ENCODE data around the gene RICTOR. TPM values are rescaled to one million over a fixed set of nuclear protein-coding genes. Genes with fewer than 3 reads are reported as not detected.
A peak's percentile ranks its signal among the peaks of the same experiment; 100 is the strongest.

The RICTOR gene
- polyA plus RNA-seq, 4 donors, result 20.9 to 28.0 (median 25.3) TPM

DNA sequence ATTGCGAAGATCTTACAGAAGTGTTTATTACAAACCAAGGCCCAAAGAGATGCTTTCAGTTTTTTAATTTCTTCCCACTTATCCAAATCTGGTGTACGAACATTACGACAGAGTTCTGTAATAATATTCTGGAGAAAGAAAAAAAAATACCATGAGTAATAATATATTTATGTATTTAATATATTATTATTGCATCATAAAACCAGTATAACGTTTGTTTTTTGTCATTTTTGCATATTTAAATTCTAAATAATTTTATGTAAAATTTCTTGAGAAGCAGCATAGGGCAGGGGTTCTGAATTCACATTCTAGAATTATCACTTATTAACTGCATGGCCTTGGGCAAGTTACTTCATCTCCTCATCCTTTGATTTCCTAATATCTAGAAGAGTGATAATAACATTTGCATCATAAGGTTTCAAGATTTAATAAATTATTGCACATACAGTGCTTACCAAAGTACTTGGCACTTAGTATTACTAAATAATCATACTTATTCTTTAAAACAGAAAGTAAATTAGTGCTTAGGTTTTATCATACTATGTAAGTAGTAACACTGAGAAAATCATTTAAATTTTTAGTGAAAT lies 120.7 kb downstream of the RICTOR start:
- DNase-seq (ENCODE audit: low read depth in 4 of 4, low spot score in 3 of 4), result no peak

DNA sequence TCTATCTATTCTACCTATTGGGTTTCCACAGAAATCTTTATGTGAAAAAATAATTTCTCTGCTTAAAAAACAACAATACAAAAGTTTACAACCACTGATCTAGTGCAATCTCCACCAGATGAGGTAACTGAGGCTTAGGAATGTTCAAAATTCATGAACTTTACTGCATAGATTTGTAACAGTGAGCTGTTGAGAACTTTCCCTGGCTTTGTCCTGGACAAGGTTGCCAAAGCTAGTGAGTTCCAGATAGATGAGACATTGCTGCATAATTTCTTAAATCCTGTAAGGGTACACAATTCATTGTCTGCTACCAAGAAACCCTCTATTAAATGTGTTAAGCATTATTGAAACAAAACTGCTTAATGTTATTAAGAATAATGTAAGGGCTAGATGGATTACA lies 125.7 kb downstream of the RICTOR start:
- no peak for DNase-seq (ENCODE audit: low read depth in 4 of 4, low spot score in 3 of 4)

DNA sequence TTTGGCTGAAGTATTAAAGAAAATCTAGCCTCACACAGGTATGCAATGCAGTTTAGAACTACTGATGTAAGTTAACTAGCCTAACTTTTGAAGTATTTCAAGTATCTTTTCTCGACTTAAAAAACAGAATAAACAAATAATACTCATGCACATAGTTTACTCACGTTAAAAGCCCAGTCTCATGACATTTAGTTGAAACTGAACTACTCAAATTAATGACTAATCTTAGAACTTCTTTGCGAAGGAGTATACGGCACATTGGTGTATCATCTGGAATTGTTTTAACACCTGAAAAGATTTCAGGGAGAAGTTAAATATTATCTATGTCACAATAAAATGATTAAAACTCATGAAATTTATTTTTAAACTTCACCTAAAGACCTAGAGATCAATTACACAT lies 129.9 kb downstream of the RICTOR start:
- no peak for DNase-seq (ENCODE audit: low read depth in 4 of 4, low spot score in 3 of 4)

DNA sequence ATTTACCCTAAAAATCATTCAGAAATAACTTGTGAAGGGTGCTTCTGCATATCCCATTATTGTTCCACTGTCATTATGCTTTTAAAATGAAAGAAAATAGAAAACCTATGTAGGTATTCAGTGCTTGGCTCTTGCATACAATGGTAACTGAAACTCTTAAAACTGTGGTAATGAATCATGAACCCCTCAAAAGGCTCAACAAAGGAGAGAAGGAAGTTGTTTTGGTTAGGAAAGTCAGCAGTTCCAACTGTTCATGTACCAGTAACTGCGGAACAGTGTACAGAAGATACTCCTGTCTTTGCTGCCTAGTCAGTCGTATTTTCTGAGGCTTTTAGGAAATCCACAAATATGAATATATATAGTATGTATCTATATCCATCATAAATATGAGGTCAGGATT lies 132.3 kb downstream of the RICTOR start:
- no peak for DNase-seq (ENCODE audit: low read depth in 4 of 4, low spot score in 3 of 4)

GRCh38 chr5:38940230-38940858 lies 133.9 kb downstream of the RICTOR start:
- no peak for DNase-seq (ENCODE audit: low read depth in 4 of 4, low spot score in 3 of 4)

- DNase-seq (ENCODE audit: low read depth in 4 of 4, low spot score in 3 of 4), result no peak
Observed at GRCh38 chr5:38938973-38939372, 135.2 kb downstream of the RICTOR start.

DNA sequence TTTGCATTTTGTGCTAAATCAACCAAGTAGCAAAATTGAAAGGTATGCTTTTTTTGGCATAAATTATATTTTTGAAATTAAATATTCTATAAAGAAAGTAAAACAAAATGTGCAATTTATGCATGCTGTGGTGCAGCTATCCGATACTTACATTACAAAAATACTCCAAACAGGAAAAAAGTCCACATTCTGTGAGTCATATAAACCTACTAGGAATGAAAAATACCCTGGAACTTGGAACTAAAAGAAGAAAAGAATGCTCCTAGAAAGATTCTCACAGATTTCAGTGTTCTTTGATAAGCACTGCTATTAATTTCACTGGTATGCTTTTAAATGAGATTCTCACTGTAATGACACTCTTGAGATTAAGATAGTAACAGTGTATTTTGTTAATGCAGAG lies 135.8 kb downstream of the RICTOR start:
- DNase-seq (ENCODE audit: low read depth in 4 of 4, low spot score in 3 of 4), result no peak

DNA sequence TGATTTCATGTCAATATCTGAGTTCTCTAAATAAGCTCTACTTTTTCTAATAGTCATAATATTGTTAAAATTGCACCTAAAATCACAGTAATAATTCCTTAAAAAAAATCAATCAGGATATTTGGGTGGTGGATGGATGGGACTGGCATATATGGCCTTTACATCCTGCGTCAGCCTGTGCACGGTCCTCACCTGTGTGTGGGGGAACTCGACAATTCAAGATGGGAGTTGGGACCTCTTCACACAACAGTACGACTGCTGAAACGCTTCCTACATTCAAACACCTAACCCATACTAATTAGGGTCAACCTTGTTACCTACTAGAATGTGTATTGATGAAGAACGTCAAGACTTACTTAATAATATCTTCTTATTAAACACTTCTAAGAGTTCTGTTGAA lies 137.9 kb downstream of the RICTOR start:
- DNase-seq (ENCODE audit: low read depth in 4 of 4, low spot score in 3 of 4), result no peak

DNA sequence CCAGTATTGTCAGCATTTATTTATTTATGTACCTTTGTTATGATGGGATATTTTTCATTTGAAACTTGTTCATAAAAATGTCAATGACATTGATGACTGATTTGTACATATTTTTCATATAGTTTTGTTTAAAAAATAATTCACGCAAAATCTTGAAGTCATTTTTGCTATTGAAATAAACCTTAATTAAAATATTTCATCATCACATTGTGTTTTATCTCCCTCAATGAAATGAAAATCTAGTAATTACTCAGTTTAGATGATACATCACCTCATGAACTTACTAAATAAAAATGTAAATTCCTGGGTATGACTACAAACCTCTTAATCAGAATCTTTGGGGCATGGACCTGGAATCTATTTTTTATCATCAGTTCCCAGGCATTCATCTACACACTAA lies 138.8 kb downstream of the RICTOR start:
- DNase-seq (ENCODE audit: low read depth in 4 of 4, low spot score in 3 of 4), result no peak

DNA sequence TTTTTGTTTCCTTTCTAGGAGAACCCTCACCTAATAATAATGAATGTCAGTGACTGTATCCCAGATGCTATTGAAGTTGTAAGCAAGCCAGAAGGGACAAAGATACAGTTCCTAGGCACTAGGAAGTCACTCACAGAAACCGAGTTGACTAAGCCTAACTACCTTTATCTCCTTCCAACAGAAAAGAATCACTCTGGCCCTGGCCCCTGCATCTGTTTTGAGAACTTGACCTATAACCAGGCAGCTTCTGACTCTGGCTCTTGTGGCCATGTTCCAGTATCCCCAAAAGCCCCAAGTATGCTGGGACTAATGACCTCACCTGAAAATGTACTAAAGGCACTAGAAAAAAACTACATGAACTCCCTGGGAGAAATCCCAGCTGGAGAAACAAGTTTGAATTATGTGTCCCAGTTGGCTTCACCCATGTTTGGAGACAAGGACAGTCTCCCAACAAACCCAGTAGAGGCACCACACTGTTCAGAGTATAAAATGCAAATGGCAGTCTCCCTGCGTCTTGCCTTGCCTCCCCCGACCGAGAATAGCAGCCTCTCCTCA lies 141.3 kb downstream of the RICTOR start:
- no peak for DNase-seq (ENCODE audit: low read depth in 4 of 4, low spot score in 3 of 4)

GRCh38 chr5:38931731-38932130 lies 142.5 kb downstream of the RICTOR start:
- no peak for DNase-seq (ENCODE audit: low read depth in 4 of 4, low spot score in 3 of 4)

DNA sequence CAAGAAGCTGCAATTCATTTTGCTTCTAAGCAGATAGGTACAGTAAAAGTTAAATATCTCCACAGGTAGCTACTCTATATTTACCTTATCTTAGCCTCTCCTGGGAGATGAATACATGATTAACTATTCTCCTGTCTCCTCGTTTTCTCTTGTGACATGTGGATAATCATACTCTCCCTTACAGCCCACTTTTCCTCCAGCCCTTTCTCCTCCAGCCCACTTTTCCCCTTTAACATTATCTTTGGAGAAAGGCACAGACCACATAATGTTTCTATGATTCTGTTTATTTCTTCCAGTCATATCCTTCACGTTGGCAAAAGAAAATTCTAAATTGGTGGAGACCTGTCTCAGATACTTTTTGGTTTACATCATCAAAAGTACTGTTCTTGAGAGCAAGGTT lies 144.4 kb downstream of the RICTOR start:
- DNase-seq (ENCODE audit: low read depth in 4 of 4, low spot score in 3 of 4), result no peak

DNA sequence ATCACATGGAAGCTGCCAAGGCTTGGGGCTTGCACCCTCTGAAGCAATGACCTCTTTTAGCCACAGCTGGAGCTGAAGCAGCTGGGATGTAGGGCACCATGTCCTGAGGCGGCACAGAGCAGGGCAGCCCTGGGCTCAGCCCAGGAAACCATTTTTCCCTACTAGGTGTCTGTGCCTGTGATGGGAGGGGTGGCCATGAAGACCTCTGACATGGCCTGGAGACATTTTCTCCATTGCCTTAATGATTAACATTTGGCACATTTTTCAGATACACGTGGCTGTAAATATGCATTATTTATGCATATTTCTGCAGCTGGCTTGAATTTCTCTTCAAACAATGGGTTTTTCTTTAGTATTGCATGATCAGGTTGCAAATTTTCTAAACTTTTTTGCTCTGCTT lies 146.7 kb downstream of the RICTOR start:
- no peak for DNase-seq (ENCODE audit: low read depth in 4 of 4, low spot score in 3 of 4)

- no peak for DNase-seq (ENCODE audit: low read depth in 4 of 4, low spot score in 3 of 4)
Observed at GRCh38 chr5:38926121-38926520, 148.1 kb downstream of the RICTOR start.

GRCh38 chr5:38925154-38925925 lies 148.9 kb downstream of the RICTOR start:
- DNase-seq (ENCODE audit: low read depth in 4 of 4, low spot score in 3 of 4), result no peak

DNA sequence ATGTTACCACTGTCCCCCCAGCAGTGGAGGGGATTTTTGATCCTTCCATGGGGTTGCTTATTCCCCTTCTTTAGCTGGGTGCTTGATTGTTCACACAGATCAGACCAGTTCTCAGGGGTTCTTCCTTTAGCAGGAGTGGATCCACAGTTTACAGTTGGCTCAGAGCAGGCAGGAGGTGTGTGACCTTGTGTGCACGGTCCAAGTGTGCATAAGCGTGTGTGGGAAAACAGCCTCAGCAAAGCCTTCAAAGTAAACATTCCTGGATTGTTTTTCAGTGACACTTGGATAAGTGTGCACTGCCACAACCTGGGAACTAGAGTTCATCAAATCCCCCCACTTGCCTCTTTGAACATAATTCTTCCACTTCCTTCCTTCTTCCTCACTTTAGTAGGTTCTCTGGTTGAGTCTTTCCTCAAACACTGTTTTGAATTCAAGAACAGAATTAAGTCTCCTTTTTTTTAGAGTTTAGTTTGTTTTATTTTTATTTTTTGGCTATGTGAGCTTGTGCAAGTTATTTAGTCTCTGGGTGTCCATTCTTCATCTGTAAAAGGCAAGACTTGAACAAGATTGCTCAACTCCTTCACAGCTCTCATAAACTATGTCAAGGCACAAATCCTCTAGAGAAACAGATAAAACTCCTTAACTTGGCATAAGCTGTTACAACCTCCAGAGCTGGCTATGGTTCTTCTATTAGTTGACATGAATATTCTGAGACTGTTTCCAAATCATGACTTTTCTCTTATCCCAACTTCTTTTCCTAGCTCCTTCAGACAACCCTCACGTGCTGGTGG lies 150.3 kb downstream of the RICTOR start:
- DNase-seq (ENCODE audit: low read depth in 4 of 4, low spot score in 3 of 4), result no peak

DNA sequence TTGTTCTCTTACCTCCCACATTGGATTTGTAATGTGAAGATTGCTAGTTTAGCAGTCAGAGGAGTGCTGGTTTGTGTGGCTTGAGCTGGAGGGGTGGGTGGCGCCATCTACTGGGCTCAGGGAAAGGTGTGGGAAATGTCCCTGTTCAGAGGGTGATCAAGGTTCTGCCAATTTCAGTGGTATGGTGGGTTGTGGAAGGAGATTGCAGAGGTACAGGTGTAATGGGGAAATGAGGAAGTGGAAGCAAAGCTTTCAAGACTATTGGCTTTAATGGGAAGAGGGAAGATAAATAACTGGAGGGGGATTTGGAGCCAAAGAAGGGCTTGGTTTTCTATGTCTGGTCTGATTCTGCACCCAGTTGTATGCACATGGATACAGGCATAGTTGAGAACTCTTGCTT lies 152.0 kb downstream of the RICTOR start:
- DNase-seq (ENCODE audit: low read depth in 4 of 4, low spot score in 3 of 4), result peak; percentile 12 to 28 (median 20)

DNA sequence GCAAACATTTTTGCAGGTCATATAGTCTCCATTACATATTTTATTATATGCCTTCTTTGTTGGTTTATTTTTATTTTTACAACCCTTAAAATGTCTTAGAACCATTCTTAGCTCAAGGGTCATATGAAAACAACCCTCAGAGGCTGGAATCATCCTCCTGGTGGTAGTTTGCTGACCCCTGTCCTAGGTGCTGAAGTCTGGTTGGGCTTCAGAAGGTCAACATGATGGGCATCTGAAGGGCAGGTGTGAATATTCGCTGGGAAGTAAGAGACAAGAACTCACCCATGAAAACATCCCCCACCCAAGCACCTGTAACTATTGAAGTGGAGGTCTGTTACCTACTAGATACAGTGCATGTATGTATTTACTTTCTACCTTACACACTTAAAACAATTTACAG lies 153.0 kb downstream of the RICTOR start:
- DNase-seq (ENCODE audit: low read depth in 4 of 4, low spot score in 3 of 4), result peak in 1 of 4 donors; percentile 4

DNA sequence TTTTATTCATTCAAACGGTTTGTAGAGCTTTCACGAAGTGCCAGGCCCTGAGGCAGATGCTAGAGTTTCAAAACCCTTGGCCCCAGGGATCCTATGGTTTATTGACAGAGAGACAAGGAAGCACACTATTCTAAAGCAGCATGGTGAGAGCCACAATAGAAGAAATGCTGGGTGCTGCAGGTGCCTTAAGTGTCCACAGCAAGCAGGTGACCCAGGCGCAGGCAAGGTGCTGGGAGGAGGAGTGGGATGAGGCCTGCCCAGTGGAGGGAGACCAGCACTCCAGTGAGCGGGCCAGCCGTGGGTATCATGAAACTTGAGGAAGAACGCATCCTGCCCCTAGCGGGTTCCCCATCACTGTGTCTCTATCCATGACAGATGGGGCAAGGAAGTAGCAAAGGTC lies 157.4 kb downstream of the RICTOR start:
- no peak for DNase-seq (ENCODE audit: low read depth in 4 of 4, low spot score in 3 of 4)

- no peak for DNase-seq (ENCODE audit: low read depth in 4 of 4, low spot score in 3 of 4)
Observed at GRCh38 chr5:38913714-38914113, 160.5 kb downstream of the RICTOR start.

DNA sequence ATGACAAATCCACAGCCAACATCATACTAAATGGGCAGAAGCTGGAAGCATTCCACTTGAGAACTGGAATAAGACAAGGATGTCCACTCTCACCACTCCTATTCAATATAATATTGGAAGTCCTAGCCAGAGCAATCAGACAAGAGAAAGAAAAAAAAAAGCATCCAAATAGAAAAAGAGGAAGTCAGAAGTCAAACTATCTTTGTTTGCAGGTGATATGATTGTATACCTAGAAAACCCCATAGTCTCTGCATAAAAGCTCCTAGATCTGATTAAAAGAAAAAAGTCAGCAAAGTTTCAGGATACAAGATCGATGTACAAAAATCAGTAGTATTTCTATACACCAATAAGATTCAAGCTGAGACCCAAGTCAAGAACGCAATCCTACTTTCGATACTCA lies 162.3 kb downstream of the RICTOR start:
- no peak for DNase-seq (ENCODE audit: low read depth in 4 of 4, low spot score in 3 of 4)
